Gastroesophageal sphincter (tissue), 4 donors: ENCODE data around the gene ZC3H18. TPM values are rescaled to one million over a fixed set of nuclear protein-coding genes. Genes with fewer than 3 reads are reported as not detected.

ENCODE experiments used
- ATAC-seq: fragments of 150-250 bp; one replicate; pipeline ENCODE4 v1.9.1; 2016; ENCODE audit warnings: mild to moderate bottlenecking, moderate library complexity
- H3K27ac ChIP-seq, 4 donors: fragments of 200-600 bp; sonication (generic) in 3 of 4; 1 replicate in 3 of 4; 2 replicates in 1 of 4; pipeline ENCODE4 v1.5.1; 2016 to 2019
- H3K27me3 ChIP-seq: fragments of 200-600 bp; sonication (generic); one replicate; pipeline ENCODE4 v1.5.1; 2019
- H3K36me3 ChIP-seq, 2 donors: fragments of 200-600 bp; sonication (generic); one replicate each; pipeline ENCODE4 v1.5.1; 2019; ENCODE audit warnings: control low read depth in 1 of 2
- H3K4me1 ChIP-seq, 3 donors: fragments of 200-600 bp; sonication (generic); 1 replicate in 2 of 3; 2 replicates in 1 of 3; pipeline ENCODE4 v1.5.1; 2016 to 2019; ENCODE audit warnings: control low read depth in 2 of 3
- H3K4me3 ChIP-seq, 2 donors: fragments of 200-600 bp; sonication (generic); one replicate each; pipeline ENCODE4 v1.5.1; 2019; ENCODE audit warnings: mild to moderate bottlenecking in 1 of 2, moderate library complexity in 1 of 2
- H3K9me3 ChIP-seq, 3 donors: fragments of 200-600 bp; sonication (generic); one replicate each; pipeline ENCODE4 v1.5.1; 2017 to 2019; ENCODE audit warnings: control low read depth in 2 of 3
- CTCF ChIP-seq, 4 experiments: fragments of 200-600 bp in 2 of 4; fragments of 450-650 bp in 2 of 4; sonication (generic) in 1 of 4; IDR thresholded peaks; one replicate each; pipeline ENCODE4 v1.5.1; 2017 to 2019; ENCODE audit warnings: antibody characterized with exemption in 4 of 4, mild to moderate bottlenecking in 2 of 4, moderate library complexity in 2 of 4
- EP300 ChIP-seq: sonication (generic); formaldehyde crosslinking; IDR thresholded peaks from one replicate; pipeline ENCODE4 v1.6.1; 2017; ENCODE audit warnings: antibody characterized with exemption, mild to moderate bottlenecking
- POLR2A ChIP-seq, 2 donors: fragments of 450-650 bp; IDR thresholded peaks; one replicate each; pipeline ENCODE4 v1.6.1; 2017; ENCODE audit warnings: antibody characterized with exemption in 2 of 2, mild to moderate bottlenecking in 2 of 2, moderate library complexity in 1 of 2
- POLR2AphosphoS5 ChIP-seq: sonication (generic); formaldehyde crosslinking; IDR thresholded peaks from one replicate; pipeline ENCODE4 v1.6.1; 2017; ENCODE audit warnings: antibody characterized with exemption
- WGBS, 2 donors: methylation state at CpG; one replicate each; pipeline ENCODE4 v1.1.5; 2018; ENCODE audit warnings: low coverage in 1 of 2; 5-methylcytosine and 5-hydroxymethylcytosine counted together
- total RNA-seq, 4 donors: library from RNA; depleted of rRNA; stranded (reverse); fragments of >200 nt; gene quantifications; one replicate each; pipeline ENCODE4 v1.1.0, GENCODE V29; 2016

The ZC3H18 gene
- total RNA-seq, 4 donors from 2014 or later: 15.8 to 40.6 (median 23.3) TPM

GRCh38 chr16:88560714-88561484 lies 9.3 kb upstream of the ZC3H18 start:
- Histone ChIP-seq H3K4me1 (peaks cover 0 to 15% (median 3%) of the 10 kb centered on the region in 3 donors), H3K27me3 (peaks cover 42% of the 10 kb centered on the region), H3K36me3 (no peaks in the 10 kb centered on the region), H3K9me3 (no peaks in the 10 kb centered on the region), H3K27ac (no peak overlapping the region), H3K4me3 (no peak overlapping the region)
- ATAC-seq: no peak
- WGBS, 2 donors: 54% methylated on average over 15 of the region's 22 CpGs; no CpG with 5 or more reads in 1 of the 2 donors
- no peak for TF ChIP-seq POLR2AphosphoS5
- no peak for TF ChIP-seq CTCF (IDR thresholded peaks at IDR 0.05)
- no peak for TF ChIP-seq POLR2A (IDR thresholded peaks at IDR 0.05)
- no peak for TF ChIP-seq EP300

- peaks cover 34% of the 10 kb centered on the region for H3K27me3 ChIP-seq
- peak; percentile 51 for ATAC-seq
- peaks cover 0 to 15% (median 3%) of the 10 kb centered on the region in 3 donors for H3K4me1 ChIP-seq
- peak overlapping the region in 1 of 2 donors; percentile 39 for H3K4me3 ChIP-seq
- no peaks in the 10 kb centered on the region for H3K9me3 ChIP-seq
- H3K27ac ChIP-seq: peak overlapping the region in 1 of 4 donors; percentile 58
- TF ChIP-seq EP300 (no peak), CTCF (IDR thresholded peaks at IDR 0.05) (peak in 3 of 4 experiments; percentile 56 to 79 (median 64))
- 38% methylated on average over 2 of the region's 24 CpGs; no CpG with 5 or more reads in 1 of the 2 donors for WGBS, 2 donors
- no peaks in the 10 kb centered on the region for H3K36me3 ChIP-seq
Observed at GRCh38 chr16:88561485-88562359, 8.5 kb upstream of the ZC3H18 start.

- Histone ChIP-seq H3K27me3 (no peaks in the 10 kb centered on the region), H3K4me3 (no peak overlapping the region), H3K27ac (no peak overlapping the region), H3K4me1 (peaks cover 0 to 24% (median 12%) of the 10 kb centered on the region in 3 donors), H3K9me3 (no peaks in the 10 kb centered on the region), H3K36me3 (no peaks in the 10 kb centered on the region)
- TF ChIP-seq POLR2AphosphoS5: no peak
- no peak for TF ChIP-seq CTCF (IDR thresholded peaks at IDR 0.05)
- TF ChIP-seq POLR2A (IDR thresholded peaks at IDR 0.05): no peak
- no peak for TF ChIP-seq EP300
- 54 to 59% methylated on average over 3 to 4 of the region's 6 CpGs for WGBS, 2 donors
- ATAC-seq: no peak
Observed at GRCh38 chr16:88566158-88566557, 4.0 kb upstream of the ZC3H18 start.

GRCh38 chr16:88568710-88569613 lies 1.2 kb upstream of the ZC3H18 start:
- peaks cover 0 to 19% of the 10 kb centered on the region in 2 donors for H3K36me3 ChIP-seq
- H3K27me3 ChIP-seq: no peaks in the 10 kb centered on the region
- no peak for ATAC-seq
- TF ChIP-seq CTCF (IDR thresholded peaks at IDR 0.05): no peak
- TF ChIP-seq POLR2AphosphoS5: no peak
- no peak for TF ChIP-seq POLR2A (IDR thresholded peaks at IDR 0.05)
- no peak for TF ChIP-seq EP300
- H3K4me3 ChIP-seq: peak overlapping the region; percentile 54 to 95
- H3K9me3 ChIP-seq: no peaks in the 10 kb centered on the region
- H3K27ac ChIP-seq: peak overlapping the region in 3 of 4 donors; percentile 87 to 92 (median 90)
- peaks cover 2 to 34% (median 20%) of the 10 kb centered on the region in 3 donors for H3K4me1 ChIP-seq
- WGBS, 2 donors: 73 to 74% methylated on average over 8 to 9 of the region's 18 CpGs
